HEK293 (cell line): ENCODE results near the gene ABHD16A.
A peak's percentile ranks its signal among the peaks of the same experiment; 100 is the strongest.

Experiments
- CTCF ChIA-PET: fragments of 350-600 bp; formaldehyde crosslinking; extraction: SDS; loops from one replicate; lab custom pipeline; 2021; ENCODE audit warnings: antibody characterized with exemption; lab: Yijun Ruan, JAX
- POLR2A ChIA-PET: fragments of 300-600 bp; formaldehyde crosslinking; extraction: SDS; loops from one replicate; lab custom pipeline; 2020; ENCODE audit warnings: antibody characterized with exemption, inconsistent platforms; lab: Yijun Ruan, JAX
- H3K27ac ChIP-seq: fragments of 200-500 bp; sonication (Bioruptor generic); 2 replicates; pipeline ENCODE4 v1.5.1; 2014; ENCODE audit warnings: low read depth, low read length, control low read depth, inconsistent platforms; ENCODE audit errors: extremely low read depth
- H3K36me3 ChIP-seq, 2 experiments: fragments of 200-500 bp in 1 of 2; sonication (Bioruptor generic) in 1 of 2; 1 replicate in 1 of 2; 2 replicates in 1 of 2; pipeline ENCODE4 v1.5.1; 2014 to 2017; ENCODE audit warnings: inconsistent platforms in 2 of 2, low read length in 2 of 2; ENCODE audit not compliant: control insufficient read depth in 2 of 2, insufficient read depth in 1 of 2
- H3K4me1 ChIP-seq: fragments of 200-500 bp; sonication (Bioruptor generic); 2 replicates; pipeline ENCODE4 v1.5.1; 2014; ENCODE audit warnings: mild to moderate bottlenecking, low read length, inconsistent platforms; ENCODE audit not compliant: control insufficient read depth, insufficient read depth
- H3K4me3 ChIP-seq: 2 replicates; pipeline ENCODE4 v1.5.1; 2011; ENCODE audit warnings: low read depth, mild to moderate bottlenecking, control low read depth, low read length, moderate library complexity
- H3K9me3 ChIP-seq: fragments of 200-500 bp; sonication (Bioruptor generic); 2 replicates; pipeline ENCODE4 v1.5.1; 2014; ENCODE audit warnings: low read depth, low read length, inconsistent platforms; ENCODE audit not compliant: control insufficient read depth, insufficient read depth
- BCL11A ChIP-seq: fragments of 450-650 bp; formaldehyde crosslinking; IDR thresholded peaks from 2 replicates; pipeline ENCODE4 v1.5.1; 2016; ENCODE audit warnings: low read depth, missing biosample characterization, missing genetic modification characterization
- BCL11B ChIP-seq: fragments of 450-650 bp; formaldehyde crosslinking; IDR thresholded peaks from 2 replicates; pipeline ENCODE4 v1.5.1; 2016; ENCODE audit warnings: low read depth, missing biosample characterization, missing genetic modification characterization
- BCL6B ChIP-seq: fragments of 450-650 bp; formaldehyde crosslinking; IDR thresholded peaks from 2 replicates; pipeline ENCODE4 v1.5.1; 2017; ENCODE audit warnings: missing biosample characterization, missing genetic modification characterization
- HOXD13 ChIP-seq: sonication (generic); formaldehyde crosslinking; IDR thresholded peaks from 2 replicates; pipeline ENCODE4 v1.8.0; 2022; ENCODE audit warnings: missing genetic modification reagents, borderline replicate concordance
- IKZF3 ChIP-seq: fragments of 450-650 bp; IDR thresholded peaks from 2 replicates; pipeline ENCODE4 v1.5.0; 2018; ENCODE audit warnings: missing biosample characterization, mild to moderate bottlenecking, missing genetic modification characterization, moderate library complexity
- SCRT2 ChIP-seq: fragments of 450-650 bp; formaldehyde crosslinking; IDR thresholded peaks from 2 replicates; pipeline ENCODE4 v1.5.1; 2016; ENCODE audit warnings: missing biosample characterization, missing genetic modification characterization
- SP3 ChIP-seq: fragments of 450-650 bp; formaldehyde crosslinking; IDR thresholded peaks from 2 replicates; pipeline ENCODE4 v1.5.1; 2016; ENCODE audit warnings: missing biosample characterization, missing genetic modification characterization
- TCF7L2 ChIP-seq: IDR thresholded peaks from 2 replicates; pipeline ENCODE4 v1.6.1; 2011; ENCODE audit warnings: low read depth, mild to moderate bottlenecking, inconsistent platforms, low read length, moderate library complexity, borderline replicate concordance
- YY2 ChIP-seq: fragments of 450-650 bp; formaldehyde crosslinking; IDR thresholded peaks from 2 replicates; pipeline ENCODE4 v1.5.1; 2016; ENCODE audit warnings: missing biosample characterization, missing genetic modification characterization
- ZBTB7A ChIP-seq: fragments of 450-650 bp; formaldehyde crosslinking; IDR thresholded peaks from 2 replicates; pipeline ENCODE4 v1.5.1; 2016; ENCODE audit warnings: low read depth, missing biosample characterization, missing genetic modification characterization
- ZNF175 ChIP-seq: fragments of 450-650 bp; formaldehyde crosslinking; IDR thresholded peaks from 2 replicates; pipeline ENCODE4 v1.5.1; 2016; ENCODE audit warnings: missing biosample characterization, missing genetic modification characterization
- ZNF184 ChIP-seq: fragments of 450-650 bp; IDR thresholded peaks from 2 replicates; pipeline ENCODE4 v1.5.1; 2018; ENCODE audit warnings: missing biosample characterization, mild to moderate bottlenecking, missing genetic modification characterization
- ZNF202 ChIP-seq: fragments of 450-650 bp; formaldehyde crosslinking; IDR thresholded peaks from 2 replicates; pipeline ENCODE4 v1.5.1; 2016; ENCODE audit warnings: missing biosample characterization, missing genetic modification characterization, borderline replicate concordance
- ZNF211 ChIP-seq: fragments of 450-650 bp; formaldehyde crosslinking; IDR thresholded peaks from 2 replicates; pipeline ENCODE4 v1.5.1; 2016; ENCODE audit warnings: low read depth, missing biosample characterization, missing genetic modification characterization
- ZNF221 ChIP-seq: fragments of 450-650 bp; formaldehyde crosslinking; IDR thresholded peaks from 2 replicates; pipeline ENCODE4 v1.5.1; 2017; ENCODE audit warnings: missing biosample characterization, missing genetic modification characterization, borderline replicate concordance
- ZNF488 ChIP-seq: fragments of 450-650 bp; formaldehyde crosslinking; IDR thresholded peaks from 2 replicates; pipeline ENCODE4 v1.5.1; 2016; ENCODE audit warnings: missing biosample characterization, missing genetic modification characterization
- ZNF514 ChIP-seq: fragments of 450-650 bp; formaldehyde crosslinking; IDR thresholded peaks from 2 replicates; pipeline ENCODE4 v1.5.1; 2016; ENCODE audit warnings: missing biosample characterization, missing genetic modification characterization
- ZNF544 ChIP-seq: fragments of 450-650 bp; formaldehyde crosslinking; IDR thresholded peaks from 2 replicates; pipeline ENCODE4 v1.5.0; 2017; ENCODE audit warnings: missing biosample characterization, missing genetic modification characterization
- ZNF658 ChIP-seq: fragments of 450-650 bp; formaldehyde crosslinking; IDR thresholded peaks from 2 replicates; pipeline ENCODE4; 2016; ENCODE audit warnings: missing biosample characterization, missing genetic modification characterization
- ZNF660 ChIP-seq: fragments of 450-650 bp; IDR thresholded peaks from 2 replicates; pipeline ENCODE4 v1.5.1; 2018; ENCODE audit warnings: missing biosample characterization, mild to moderate bottlenecking, missing genetic modification characterization
- ZNF704 ChIP-seq: fragments of 450-650 bp; formaldehyde crosslinking; IDR thresholded peaks from 2 replicates; pipeline ENCODE4 v1.5.1; 2016; ENCODE audit warnings: missing biosample characterization, missing genetic modification characterization
- TF ChIP-seq, protein P1 (sequence below): fragments of 450-650 bp; formaldehyde crosslinking; IDR thresholded peaks from 2 replicates; pipeline ENCODE4 v1.5.1; 2017; ENCODE audit warnings: missing biosample characterization, mild to moderate bottlenecking, missing genetic modification characterization, moderate library complexity
- TF ChIP-seq, protein P2 (sequence below): fragments of 450-650 bp; formaldehyde crosslinking; IDR thresholded peaks from 2 replicates; pipeline ENCODE4 v1.5.1; 2016; ENCODE audit warnings: missing biosample characterization, missing genetic modification characterization, low read depth
- TF ChIP-seq, protein P3 (sequence below): fragments of 450-650 bp; formaldehyde crosslinking; IDR thresholded peaks from 2 replicates; pipeline ENCODE4 v1.5.1; 2016; ENCODE audit warnings: missing biosample characterization, missing genetic modification characterization
- TF ChIP-seq, protein P4 (sequence below): fragments of 450-650 bp; formaldehyde crosslinking; IDR thresholded peaks from 2 replicates; pipeline ENCODE4 v1.5.1; 2017; ENCODE audit warnings: missing biosample characterization, missing genetic modification characterization

Gene ABHD16A

DNA sequence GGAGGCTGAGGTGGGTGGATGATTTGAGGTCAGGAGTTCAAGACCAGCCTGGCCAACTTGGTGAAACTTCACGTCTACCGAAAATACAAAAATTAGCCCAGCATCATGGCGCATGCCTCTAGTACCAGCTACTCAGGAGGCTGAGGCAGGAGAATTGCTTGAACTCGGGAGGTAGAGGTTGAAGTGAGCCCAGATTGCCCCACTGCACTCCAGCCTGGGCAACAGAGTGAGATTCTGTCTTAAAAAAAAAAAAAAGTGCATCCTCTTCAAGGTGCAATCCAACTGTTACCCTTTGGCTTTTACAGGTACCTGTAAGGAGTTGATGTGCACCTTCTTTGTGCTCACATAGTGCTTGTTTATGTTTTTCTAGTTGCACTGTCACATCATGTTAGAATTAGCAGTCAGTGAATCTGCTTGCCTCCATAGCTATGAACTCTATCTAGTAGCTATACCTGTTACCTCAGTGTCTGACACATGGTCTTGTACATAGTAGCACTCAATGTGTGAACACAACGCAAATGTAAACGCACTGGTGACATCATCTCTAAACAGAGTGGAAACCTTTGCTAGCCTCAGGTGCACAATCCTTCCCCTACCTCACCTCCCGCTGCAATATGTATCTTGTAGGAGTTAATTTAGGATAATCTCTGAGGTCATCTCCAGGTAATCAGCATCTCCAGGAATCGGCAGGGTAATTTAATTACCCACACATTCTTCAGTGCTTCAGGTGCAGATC, 46.3 kb upstream of the ABHD16A start (continued):
- TF ChIP-seq ZNF704: no peak
- peak; percentile 86 for TF ChIP-seq SCRT2 (tag by site-specific recombination)
- TF ChIP-seq ZNF660 (tag by site-specific recombination): no peak
- no peak for TF ChIP-seq BCL11A (tag by site-specific recombination)
- TF ChIP-seq, protein P1, sequence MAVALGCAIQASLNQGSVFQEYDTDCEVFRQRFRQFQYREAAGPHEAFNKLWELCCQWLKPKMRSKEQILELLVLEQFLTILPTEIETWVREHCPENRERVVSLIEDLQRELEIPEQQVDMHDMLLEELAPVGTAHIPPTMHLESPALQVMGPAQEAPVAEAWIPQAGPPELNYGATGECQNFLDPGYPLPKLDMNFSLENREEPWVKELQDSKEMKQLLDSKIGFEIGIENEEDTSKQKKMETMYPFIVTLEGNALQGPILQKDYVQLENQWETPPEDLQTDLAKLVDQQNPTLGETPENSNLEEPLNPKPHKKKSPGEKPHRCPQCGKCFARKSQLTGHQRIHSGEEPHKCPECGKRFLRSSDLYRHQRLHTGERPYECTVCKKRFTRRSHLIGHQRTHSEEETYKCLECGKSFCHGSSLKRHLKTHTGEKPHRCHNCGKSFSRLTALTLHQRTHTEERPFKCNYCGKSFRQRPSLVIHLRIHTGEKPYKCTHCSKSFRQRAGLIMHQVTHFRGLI (tag by site-specific recombination): no peak
- TF ChIP-seq BCL6B (tag by site-specific recombination): no peak
- TF ChIP-seq ZNF658 (tag by site-specific recombination): no peak
- TF ChIP-seq ZNF202: no peak
- no peak for TF ChIP-seq ZNF211 (tag by site-specific recombination)
- no peak for TF ChIP-seq HOXD13 (CRISPR knock-in tag)
- TF ChIP-seq, protein P2, sequence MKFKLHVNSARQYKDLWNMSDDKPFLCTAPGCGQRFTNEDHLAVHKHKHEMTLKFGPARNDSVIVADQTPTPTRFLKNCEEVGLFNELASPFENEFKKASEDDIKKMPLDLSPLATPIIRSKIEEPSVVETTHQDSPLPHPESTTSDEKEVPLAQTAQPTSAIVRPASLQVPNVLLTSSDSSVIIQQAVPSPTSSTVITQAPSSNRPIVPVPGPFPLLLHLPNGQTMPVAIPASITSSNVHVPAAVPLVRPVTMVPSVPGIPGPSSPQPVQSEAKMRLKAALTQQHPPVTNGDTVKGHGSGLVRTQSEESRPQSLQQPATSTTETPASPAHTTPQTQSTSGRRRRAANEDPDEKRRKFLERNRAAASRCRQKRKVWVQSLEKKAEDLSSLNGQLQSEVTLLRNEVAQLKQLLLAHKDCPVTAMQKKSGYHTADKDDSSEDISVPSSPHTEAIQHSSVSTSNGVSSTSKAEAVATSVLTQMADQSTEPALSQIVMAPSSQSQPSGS (tag by site-specific recombination): peak; percentile 80
- TF ChIP-seq ZNF221: no peak
- TF ChIP-seq, protein P3, sequence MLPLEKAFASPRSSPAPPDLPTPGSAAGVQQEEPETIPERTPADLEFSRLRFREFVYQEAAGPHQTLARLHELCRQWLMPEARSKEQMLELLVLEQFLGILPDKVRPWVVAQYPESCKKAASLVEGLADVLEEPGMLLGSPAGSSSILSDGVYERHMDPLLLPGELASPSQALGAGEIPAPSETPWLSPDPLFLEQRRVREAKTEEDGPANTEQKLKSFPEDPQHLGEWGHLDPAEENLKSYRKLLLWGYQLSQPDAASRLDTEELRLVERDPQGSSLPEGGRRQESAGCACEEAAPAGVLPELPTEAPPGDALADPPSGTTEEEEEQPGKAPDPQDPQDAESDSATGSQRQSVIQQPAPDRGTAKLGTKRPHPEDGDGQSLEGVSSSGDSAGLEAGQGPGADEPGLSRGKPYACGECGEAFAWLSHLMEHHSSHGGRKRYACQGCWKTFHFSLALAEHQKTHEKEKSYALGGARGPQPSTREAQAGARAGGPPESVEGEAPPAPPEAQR (tag by site-specific recombination): no peak
- no peak for TF ChIP-seq ZBTB7A
- TF ChIP-seq SP3 (tag by site-specific recombination): no peak
- TF ChIP-seq, protein P4, sequence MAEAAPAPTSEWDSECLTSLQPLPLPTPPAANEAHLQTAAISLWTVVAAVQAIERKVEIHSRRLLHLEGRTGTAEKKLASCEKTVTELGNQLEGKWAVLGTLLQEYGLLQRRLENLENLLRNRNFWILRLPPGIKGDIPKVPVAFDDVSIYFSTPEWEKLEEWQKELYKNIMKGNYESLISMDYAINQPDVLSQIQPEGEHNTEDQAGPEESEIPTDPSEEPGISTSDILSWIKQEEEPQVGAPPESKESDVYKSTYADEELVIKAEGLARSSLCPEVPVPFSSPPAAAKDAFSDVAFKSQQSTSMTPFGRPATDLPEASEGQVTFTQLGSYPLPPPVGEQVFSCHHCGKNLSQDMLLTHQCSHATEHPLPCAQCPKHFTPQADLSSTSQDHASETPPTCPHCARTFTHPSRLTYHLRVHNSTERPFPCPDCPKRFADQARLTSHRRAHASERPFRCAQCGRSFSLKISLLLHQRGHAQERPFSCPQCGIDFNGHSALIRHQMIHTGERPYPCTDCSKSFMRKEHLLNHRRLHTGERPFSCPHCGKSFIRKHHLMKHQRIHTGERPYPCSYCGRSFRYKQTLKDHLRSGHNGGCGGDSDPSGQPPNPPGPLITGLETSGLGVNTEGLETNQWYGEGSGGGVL (tag by site-specific recombination): no peak

DNA sequence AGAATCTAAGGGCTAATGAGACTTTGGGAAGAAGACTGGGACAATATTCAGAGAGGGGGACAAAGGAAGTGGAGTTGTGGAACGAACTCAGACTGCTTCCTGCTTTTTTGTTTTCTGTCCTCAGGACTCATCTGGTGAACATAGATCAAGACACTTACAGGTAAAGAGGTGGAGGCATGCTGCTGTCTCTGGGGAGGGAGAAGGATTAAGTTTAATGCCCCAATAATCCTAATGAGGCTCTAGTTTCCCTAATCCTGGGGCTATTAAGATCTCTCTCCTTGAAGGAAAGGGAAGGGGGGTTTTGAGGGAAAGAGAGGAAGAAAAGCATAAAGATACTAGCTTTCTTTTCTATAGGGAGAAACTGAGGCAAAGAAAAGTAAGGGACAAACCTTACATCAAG, 41.3 kb upstream of the ABHD16A start:
- CTCF ChIA-PET: no interaction called here
- Histone ChIP-seq H3K27ac (no peak overlapping the region), H3K36me3 (peaks cover 14 to 58% of the 10 kb centered on the region in 2 experiments; a peak in 2 of 3 replicates), H3K4me3 (no peak overlapping the region), H3K4me1 (0 out of 2 replicates have a peak, but pooled peaks cover 5% of the 10 kb centered on the region), H3K9me3 (no peaks in the 10 kb centered on the region)
- TF ChIP-seq YY2 (tag by site-specific recombination) (no peak), BCL11A (tag by site-specific recombination) (no peak), IKZF3 (tag by site-specific recombination) (no peak), ZNF175 (no peak), ZNF184 (tag by site-specific recombination) (no peak), ZNF514 (tag by site-specific recombination) (no peak), ZNF544 (no peak), ZNF488 (tag by site-specific recombination) (no peak), BCL11B (tag by site-specific recombination) (no peak), TCF7L2 (no peak)
- TF ChIP-seq, protein P2 (tag by site-specific recombination): no peak
- POLR2A ChIA-PET: interaction anchor here (1.3 kb wide), 1 partner anchor 83 kb away, joined by 4 read pairs; the partner anchor contains the start of gene HSPA1B
